CD14-positive monocyte (primary cell): ENCODE data around the gene TPGS1. TPM values are rescaled to one million over a fixed set of nuclear protein-coding genes. Genes with fewer than 3 reads are reported as not detected.

Experiments used
- DNase-seq, 3 donors: peaks; one replicate each; pipeline ENCODE4 v3.0.0-alpha.2; 2011 to 2022
- H2AFZ ChIP-seq: 2 replicates; pipeline ENCODE4 v1.6.0; 2012; ENCODE audit warnings: mild to moderate bottlenecking, low read depth, low read length, inconsistent platforms; ENCODE audit not compliant: insufficient read depth, poor library complexity, severe bottlenecking
- H3K27ac ChIP-seq, 2 donors: 1 replicate in 1 of 2; 2 replicates in 1 of 2; pipeline ENCODE4 v1.5.1; 2012 to 2013; ENCODE audit warnings: low read length in 2 of 2, control low read depth in 1 of 2, inconsistent platforms in 1 of 2, low read depth in 1 of 2, mild to moderate bottlenecking in 1 of 2
- H3K27me3 ChIP-seq, 2 donors: one replicate each; pipeline versions ENCODE4 v1.6.0 to v1.6.1; 2011 to 2013; ENCODE audit warnings: low read length in 2 of 2; ENCODE audit not compliant: control insufficient read depth in 2 of 2, insufficient read depth in 2 of 2
- H3K36me3 ChIP-seq, 2 donors: replicated peaks in 1 of 2; 1 replicate in 1 of 2; 2 replicates in 1 of 2; pipeline versions ENCODE4 v1.5.1 to v1.6.1; 2012 to 2013; ENCODE audit warnings: low read length in 2 of 2, control low read depth in 1 of 2, inconsistent platforms in 1 of 2, mild to moderate bottlenecking in 1 of 2; ENCODE audit not compliant: insufficient read depth in 2 of 2, control insufficient read depth in 1 of 2
- H3K4me1 ChIP-seq, 2 donors: 1 replicate in 1 of 2; 2 replicates in 1 of 2; pipeline versions ENCODE4 v1.5.1 to v1.6.1; 2012 to 2013; ENCODE audit warnings: low read length in 2 of 2, control low read depth in 1 of 2, inconsistent platforms in 1 of 2, mild to moderate bottlenecking in 1 of 2, moderate library complexity in 1 of 2; ENCODE audit not compliant: insufficient read depth in 2 of 2, control insufficient read depth in 1 of 2
- H3K4me2 ChIP-seq: replicated peaks from 2 replicates; pipeline ENCODE3; 2012; ENCODE audit warnings: low read length, moderate library complexity, mild to moderate bottlenecking; ENCODE audit not compliant: poor library complexity, severe bottlenecking; ENCODE audit errors: extremely low read depth
- H3K4me3 ChIP-seq, 3 experiments: fragments of 200-600 bp in 1 of 3; sonication (generic) in 1 of 3; replicated peaks in 1 of 3; 1 replicate in 2 of 3; 2 replicates in 1 of 3; pipeline ENCODE4 v1.5.1; 2011 to 2013; ENCODE audit warnings: low read length in 3 of 3, mild to moderate bottlenecking in 3 of 3, control low read depth in 2 of 3, low read depth in 2 of 3, inconsistent platforms in 1 of 3, moderate library complexity in 1 of 3
- H3K79me2 ChIP-seq: 2 replicates; pipeline ENCODE4 v1.6.0; 2012; ENCODE audit warnings: mild to moderate bottlenecking, control low read depth, inconsistent platforms, low read length, moderate library complexity; ENCODE audit not compliant: insufficient read depth
- H3K9ac ChIP-seq: 2 replicates; pipeline ENCODE4 v1.6.0; 2017; ENCODE audit warnings: low read length, mild to moderate bottlenecking; ENCODE audit not compliant: insufficient read depth, poor library complexity, severe bottlenecking
- H3K9me3 ChIP-seq, 2 donors: replicated peaks in 1 of 2; 1 replicate in 1 of 2; 2 replicates in 1 of 2; pipeline versions ENCODE4 v1.5.1 to v1.6.1; 2012 to 2013; ENCODE audit warnings: low read length in 2 of 2, control low read depth in 1 of 2; ENCODE audit not compliant: control insufficient read depth in 1 of 2, insufficient read depth in 1 of 2
- H4K20me1 ChIP-seq: 2 replicates; pipeline ENCODE4 v1.6.0; 2012; ENCODE audit warnings: mild to moderate bottlenecking, low read length, control low read depth, moderate library complexity; ENCODE audit not compliant: insufficient read depth
- H3K27ac Mint-ChIP-seq, 7 donors: one replicate each; pipeline ENCODE4 v1.8.0; 2020; ENCODE audit warnings: mild to moderate bottlenecking in 7 of 7, mixed read lengths in 7 of 7, moderate library complexity in 6 of 7, inconsistent platforms in 2 of 7
- H3K27me3 Mint-ChIP-seq, 3 donors: one replicate each; pipeline ENCODE4 v1.8.0; 2021 to 2022; ENCODE audit warnings: low read depth in 3 of 3, mild to moderate bottlenecking in 3 of 3, mixed read lengths in 3 of 3, moderate library complexity in 3 of 3, inconsistent platforms in 1 of 3
- H3K36me3 Mint-ChIP-seq, 2 donors: one replicate each; pipeline ENCODE4 v1.8.0; 2020; ENCODE audit warnings: mixed read lengths in 2 of 2, inconsistent platforms in 1 of 2, mild to moderate bottlenecking in 1 of 2
- H3K4me1 Mint-ChIP-seq: one replicate; pipeline ENCODE4 v1.8.0; 2020; ENCODE audit warnings: mild to moderate bottlenecking, mixed read lengths
- H3K4me3 Mint-ChIP-seq, 2 donors: one replicate each; pipeline ENCODE4 v1.8.0; 2020; ENCODE audit warnings: mild to moderate bottlenecking in 2 of 2, mixed read lengths in 2 of 2, moderate library complexity in 1 of 2
- H3K9me3 Mint-ChIP-seq, 7 donors: one replicate each; pipeline ENCODE4 v1.8.0; 2020 to 2022; ENCODE audit warnings: mixed read lengths in 7 of 7, mild to moderate bottlenecking in 6 of 7, moderate library complexity in 6 of 7, inconsistent platforms in 2 of 7
- WGBS: methylation state at CpG from one replicate; pipeline ENCODE4 v1.1.5; 2013; ENCODE audit warnings: missing lambda C conversion rate; ENCODE audit not compliant: insufficient coverage; 5-methylcytosine and 5-hydroxymethylcytosine counted together
- intact Hi-C, 2 donors: fragments of 100-400 bp; cut with micrococcal nuclease; formaldehyde crosslinking; loops; one replicate each; pipeline versions ENCODE4 v1.15.0 to v1.15.1; 2023
- polyA plus RNA-seq, 3 donors: library from polyadenylated mRNA; depleted of rRNA in 1 of 3; unstranded in 2 of 3; stranded (reverse) in 1 of 3; fragments of 300-500 nt in 2 of 3; fragments of >200 nt in 1 of 3; fragmentation: Illumina TruSeq in 2 of 3; gene quantifications; 1 replicate in 2 of 3; 2 replicates in 1 of 3; pipeline ENCODE4 v1.2.3, GENCODE V29; 2012 to 2021
- TF ChIP-seq, protein P1 (sequence below): fragments of 200-600 bp; IDR thresholded peaks from one replicate; pipeline ENCODE4 v1.8.0; 2022; ENCODE audit warnings: antibody characterized with exemption, mild to moderate bottlenecking

Gene TPGS1
- polyA plus RNA-seq, 3 donors, result 9.2 to 48.1 (median 14.2) TPM

DNA sequence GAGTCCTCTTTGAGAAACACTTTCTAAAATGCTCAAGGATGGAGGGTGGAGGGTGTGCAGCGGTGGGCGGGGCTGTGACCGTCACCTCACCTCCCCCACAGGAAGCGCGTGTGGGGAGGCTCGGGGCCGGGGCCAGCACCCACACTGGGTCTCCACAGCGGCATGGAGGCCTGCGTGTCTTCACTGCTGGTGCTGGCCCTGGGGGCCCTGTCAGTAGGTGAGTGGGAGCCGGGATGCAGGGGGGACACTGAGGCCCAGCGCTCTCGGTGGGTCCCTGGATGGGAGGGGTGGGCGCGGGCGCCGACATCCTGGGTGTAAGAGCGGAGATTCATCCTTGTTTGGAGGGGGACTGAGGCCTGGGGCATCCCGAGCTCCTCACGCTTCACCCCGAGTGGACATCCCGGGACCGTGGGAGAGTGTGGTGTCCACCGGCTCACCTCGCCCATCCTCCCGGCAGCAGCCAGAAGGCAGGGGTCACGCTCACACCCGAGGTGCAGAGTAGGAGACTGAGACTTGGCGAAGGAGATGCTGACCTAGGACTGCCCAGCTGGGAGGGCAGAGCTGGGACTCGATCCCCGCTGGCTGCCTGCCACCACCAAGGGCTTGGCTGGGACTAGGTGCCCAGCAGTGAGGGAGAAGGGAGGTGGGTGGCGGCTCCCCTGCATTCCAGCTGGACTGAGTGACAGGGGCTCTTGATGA lies 36.8 kb downstream of the TPGS1 start, which contains the start of gene GZMM:
Gene GZMM, plus strand, starts transcription at position 144 of the 699 bp plus-strand sequence. Its CDS starts 19 bp downstream, at position 163.
- Histone ChIP-seq H3K36me3 (peaks cover 22 to 25% of the 10 kb centered on the region in 2 donors), H2AFZ (no peak within 1 kb of the TSS), H3K79me2 (no peaks in the 10 kb centered on the region), H3K27ac (no peak within 1 kb of the TSS), H3K27me3 (no peaks in the 10 kb centered on the region), H3K9ac (no peak within 1 kb of the TSS), H3K4me1 (peaks cover 0 to 5% of the 10 kb centered on the region in 2 donors), H3K9me3 (no peaks in the 10 kb centered on the region), H3K4me2 (no peak within 1 kb of the TSS), H3K4me3 (no peak within 1 kb of the TSS), H4K20me1 (peaks cover 9% of the 10 kb centered on the region)
- TF ChIP-seq, protein P1, sequence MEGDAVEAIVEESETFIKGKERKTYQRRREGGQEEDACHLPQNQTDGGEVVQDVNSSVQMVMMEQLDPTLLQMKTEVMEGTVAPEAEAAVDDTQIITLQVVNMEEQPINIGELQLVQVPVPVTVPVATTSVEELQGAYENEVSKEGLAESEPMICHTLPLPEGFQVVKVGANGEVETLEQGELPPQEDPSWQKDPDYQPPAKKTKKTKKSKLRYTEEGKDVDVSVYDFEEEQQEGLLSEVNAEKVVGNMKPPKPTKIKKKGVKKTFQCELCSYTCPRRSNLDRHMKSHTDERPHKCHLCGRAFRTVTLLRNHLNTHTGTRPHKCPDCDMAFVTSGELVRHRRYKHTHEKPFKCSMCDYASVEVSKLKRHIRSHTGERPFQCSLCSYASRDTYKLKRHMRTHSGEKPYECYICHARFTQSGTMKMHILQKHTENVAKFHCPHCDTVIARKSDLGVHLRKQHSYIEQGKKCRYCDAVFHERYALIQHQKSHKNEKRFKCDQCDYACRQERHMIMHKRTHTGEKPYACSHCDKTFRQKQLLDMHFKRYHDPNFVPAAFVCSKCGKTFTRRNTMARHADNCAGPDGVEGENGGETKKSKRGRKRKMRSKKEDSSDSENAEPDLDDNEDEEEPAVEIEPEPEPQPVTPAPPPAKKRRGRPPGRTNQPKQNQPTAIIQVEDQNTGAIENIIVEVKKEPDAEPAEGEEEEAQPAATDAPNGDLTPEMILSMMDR, result no peak
- 77% methylated on average over 19 of the region's 31 CpGs for WGBS
- no peak for DNase-seq
- intact Hi-C loops, result no loop called here
- peak within 1 kb of the TSS; percentile 26 to 37 for H3K4me3 Mint-ChIP-seq
- H3K9me3 Mint-ChIP-seq, result no peaks in the 10 kb centered on the region
- H3K36me3 Mint-ChIP-seq, result peaks cover 10 to 23% of the 10 kb centered on the region in 2 donors
- H3K27me3 Mint-ChIP-seq, result peaks cover 9 to 19% (median 15%) of the 10 kb centered on the region in 3 donors
- peaks cover 11% of the 10 kb centered on the region for H3K4me1 Mint-ChIP-seq
- H3K27ac Mint-ChIP-seq, result peak within 1 kb of the TSS in 1 of 7 donors; percentile 73

DNA sequence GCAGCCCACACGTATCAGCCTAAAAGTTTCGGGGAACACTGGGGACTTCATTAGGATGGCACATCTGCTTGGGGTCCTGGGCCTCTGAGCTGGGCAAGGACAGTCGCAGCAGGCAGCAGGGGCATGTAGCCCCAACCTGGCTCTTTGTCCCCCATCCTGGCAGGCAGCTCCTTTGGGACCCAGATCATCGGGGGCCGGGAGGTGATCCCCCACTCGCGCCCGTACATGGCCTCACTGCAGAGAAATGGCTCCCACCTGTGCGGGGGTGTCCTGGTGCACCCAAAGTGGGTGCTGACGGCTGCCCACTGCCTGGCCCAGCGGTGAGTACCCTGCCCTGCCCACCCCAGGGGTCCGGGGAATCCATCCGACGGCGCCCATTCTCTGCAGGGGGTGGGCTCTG lies 39.8 kb downstream of the TPGS1 start:
- Histone ChIP-seq H3K36me3 (peaks cover 5 to 6% of the 10 kb centered on the region in 2 donors), H3K9me3 (no peaks in the 10 kb centered on the region), H3K27ac (no peak overlapping the region), H3K79me2 (no peaks in the 10 kb centered on the region), H3K4me3 (no peak overlapping the region), H2AFZ (no peak overlapping the region), H4K20me1 (peaks cover 3% of the 10 kb centered on the region), H3K27me3 (no peaks in the 10 kb centered on the region), H3K4me1 (peaks cover 0 to 11% of the 10 kb centered on the region in 2 donors), H3K9ac (no peak overlapping the region), H3K4me2 (no peak overlapping the region)
- Mint-ChIP-seq H3K27ac (no peak overlapping the region), H3K27me3 (peaks cover 9 to 22% (median 15%) of the 10 kb centered on the region in 3 donors), H3K4me3 (no peak overlapping the region), H3K9me3 (no peaks in the 10 kb centered on the region), H3K4me1 (peaks cover 17% of the 10 kb centered on the region), H3K36me3 (peaks cover 4 to 8% of the 10 kb centered on the region in 2 donors)
- WGBS, result 95% methylated on average over 14 of the region's 15 CpGs
- intact Hi-C loops, result no loop called here
- DNase-seq, result no peak
- TF ChIP-seq, protein P1, result no peak
